Measurements from ENCODE around the gene LRRFIP1.

DNA sequence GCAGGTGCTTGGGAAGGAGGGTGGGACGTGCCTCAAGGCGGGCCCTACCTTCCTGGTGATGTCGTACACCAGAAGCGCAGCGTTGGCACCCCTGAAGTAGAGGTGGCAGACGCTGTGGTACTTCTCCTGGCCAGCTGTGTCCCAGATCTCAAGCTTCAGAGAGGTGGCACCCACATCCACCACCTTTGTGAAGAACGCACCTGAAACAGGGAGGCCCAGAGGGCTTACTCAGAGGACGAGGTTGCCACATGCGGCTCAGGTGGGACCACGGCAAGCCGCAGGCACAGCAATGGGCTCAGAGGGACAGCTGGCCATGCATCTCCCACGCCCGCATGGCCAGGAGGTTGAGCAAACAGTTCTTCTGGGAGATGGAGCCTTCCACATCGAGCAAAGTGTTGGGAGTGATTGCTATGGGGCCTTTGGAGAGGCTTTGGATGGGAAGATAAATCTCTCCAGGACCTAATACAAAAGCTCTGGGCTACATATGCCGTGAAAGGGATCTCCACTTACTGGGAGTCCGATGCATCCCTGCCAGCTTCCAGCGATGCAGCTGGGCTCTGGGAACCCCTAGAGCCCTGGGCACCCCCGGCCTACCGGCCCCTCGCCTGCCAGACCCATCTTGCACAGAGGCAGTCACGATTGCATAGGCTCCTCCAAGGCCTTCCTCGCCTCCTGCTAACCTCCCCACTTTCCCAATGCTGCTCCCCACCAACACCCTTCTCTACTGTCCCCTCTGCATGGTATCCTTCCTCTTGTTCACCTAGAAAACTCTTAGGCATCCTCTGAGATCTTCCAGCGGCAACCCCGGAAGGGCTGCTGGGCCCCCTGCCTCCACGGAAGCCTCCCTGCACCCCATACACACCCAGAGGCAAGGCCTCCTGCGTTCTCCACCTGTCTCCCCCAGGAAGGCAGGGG lies 49.2 kb upstream of the LRRFIP1 start:
- TF ChIP-seq CTCF (IDR thresholded peaks at IDR 0.05) = no peak
- TF ChIP-seq EP300 (IDR thresholded peaks at IDR 0.05) = no peak
- no peak for TF ChIP-seq POLR2A (IDR thresholded peaks at IDR 0.05; ENCODE audit: low read depth)
- TF ChIP-seq POLR2AphosphoS5 (IDR thresholded peaks at IDR 0.05) = no peak

All from esophagus muscularis mucosa (tissue), 4 donors.